ENCODE measurements around the gene DBNDD2.
A peak's percentile ranks its signal among the peaks of the same experiment; 100 is the strongest.

Gene DBNDD2

DNA sequence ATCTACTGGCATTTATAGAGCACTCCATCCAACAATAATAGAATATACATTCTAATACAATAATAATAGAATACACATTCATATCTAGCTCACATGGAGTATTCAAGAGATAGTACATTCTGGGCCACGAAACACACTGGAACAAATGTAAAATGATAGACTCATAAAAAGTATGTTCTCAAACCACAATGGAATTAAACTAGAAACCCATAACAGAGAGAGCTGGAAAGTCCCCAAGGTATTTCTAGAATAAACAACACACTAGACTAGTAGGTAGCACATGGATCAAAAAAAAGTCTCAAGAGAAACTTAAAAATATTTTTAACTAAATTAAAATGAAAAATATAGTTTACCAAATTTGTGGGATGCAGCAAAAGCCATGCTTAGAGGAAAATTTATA is 20.8 kb upstream of the DBNDD2 start:
- DNase-seq, result no peak

DNA sequence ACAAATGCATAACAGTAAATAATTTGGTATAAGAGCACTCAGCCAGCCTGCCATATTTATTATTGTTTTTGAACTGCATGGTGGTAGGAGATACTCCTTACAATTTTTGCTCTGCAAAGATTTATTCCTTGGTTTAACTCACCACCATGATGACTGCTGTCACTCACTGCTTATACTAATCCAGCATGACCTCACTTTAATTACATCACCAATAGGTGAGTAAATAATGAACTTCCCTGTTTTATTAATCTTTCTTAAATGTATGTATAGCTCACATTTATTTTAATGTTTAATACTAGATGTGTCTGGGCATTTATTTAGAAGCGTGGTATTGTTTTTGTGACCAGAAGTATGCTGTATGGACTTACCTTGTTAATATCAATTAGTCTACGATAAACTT is 17.2 kb upstream of the DBNDD2 start:
- no peak for DNase-seq

DNA sequence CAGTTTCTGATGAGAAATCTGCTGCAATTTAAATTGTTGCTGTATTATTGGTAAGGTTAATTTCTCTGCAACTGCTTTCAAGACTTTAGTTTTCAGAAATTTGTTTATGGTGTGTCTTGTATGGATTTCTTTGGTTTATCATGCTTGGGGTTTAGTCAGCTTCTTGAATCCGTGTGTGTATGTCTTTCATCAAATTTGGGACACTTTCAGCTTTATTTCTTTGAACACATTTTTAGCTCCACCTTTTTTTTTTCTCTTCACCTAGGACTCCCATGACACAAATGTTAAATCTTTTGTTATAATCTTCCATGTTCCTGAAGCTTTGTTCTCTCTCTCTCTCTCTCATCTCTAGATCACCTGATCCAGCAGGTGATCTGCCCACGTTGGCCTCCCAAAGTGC is 16.5 kb upstream of the DBNDD2 start:
- no peak for DNase-seq

DNA sequence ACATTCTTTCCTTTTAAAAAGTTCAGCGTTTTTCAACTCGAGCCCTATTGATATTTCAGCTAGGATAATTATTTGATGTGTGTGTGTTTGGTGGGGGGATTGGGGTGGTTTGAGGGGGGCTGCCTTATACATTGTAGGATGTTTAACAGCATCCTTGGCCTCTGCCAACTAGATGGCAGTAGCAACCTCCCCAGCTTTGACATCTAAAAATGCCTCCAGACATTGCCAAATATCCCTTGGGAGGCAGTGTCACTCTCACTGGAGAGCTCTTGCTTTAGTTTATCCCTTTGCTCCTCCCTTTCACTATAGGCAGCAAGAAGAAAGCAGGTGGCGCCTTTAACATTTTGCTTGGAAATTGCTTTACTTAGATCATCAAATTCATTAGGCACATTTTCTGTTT is 15.4 kb upstream of the DBNDD2 start:
- no peak for DNase-seq

DNA sequence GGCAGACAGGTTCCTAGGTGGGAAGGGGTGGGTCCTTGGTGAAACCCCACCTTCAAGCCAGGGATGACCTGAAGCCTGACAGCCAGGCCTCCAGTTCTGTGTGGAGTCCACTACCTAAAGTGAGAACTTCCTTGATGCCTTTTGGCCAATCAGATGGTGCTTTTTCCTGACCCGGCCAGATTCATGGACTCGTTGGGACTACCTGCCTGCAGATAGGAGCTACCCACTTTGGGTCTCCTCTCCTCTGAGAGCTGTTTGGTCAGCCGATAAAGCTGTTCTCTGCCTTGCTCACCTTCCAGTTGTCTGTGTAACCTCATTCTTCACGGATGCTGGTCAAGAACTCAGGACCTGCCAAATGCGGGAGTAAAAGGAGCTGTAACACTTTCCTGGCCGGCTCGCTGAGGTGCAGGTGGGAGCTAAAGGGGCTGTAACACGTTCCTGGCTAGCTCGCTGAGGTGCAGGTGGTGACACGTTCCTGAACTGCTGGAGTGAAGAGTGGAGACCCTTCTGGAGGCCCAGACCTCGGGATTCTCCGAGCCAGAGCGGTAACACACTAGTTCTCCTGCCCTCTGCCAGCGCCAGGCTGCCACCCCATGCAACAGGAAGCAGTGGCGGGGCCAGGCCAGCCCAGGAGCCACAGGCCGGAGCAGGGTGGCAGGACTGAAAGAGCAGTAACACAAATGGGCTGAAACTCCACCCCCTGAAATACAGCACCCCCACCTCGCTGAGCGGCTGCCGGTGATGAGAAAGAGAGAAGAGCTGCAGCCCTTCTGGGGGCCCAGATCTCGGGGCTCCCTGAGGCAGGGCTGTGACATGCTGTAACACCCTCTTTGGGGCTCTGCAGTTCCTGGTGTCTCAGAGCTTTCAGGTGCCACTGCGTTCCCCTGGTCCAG is 13.6 kb upstream of the DBNDD2 start:
- DNase-seq, result no peak

DNA sequence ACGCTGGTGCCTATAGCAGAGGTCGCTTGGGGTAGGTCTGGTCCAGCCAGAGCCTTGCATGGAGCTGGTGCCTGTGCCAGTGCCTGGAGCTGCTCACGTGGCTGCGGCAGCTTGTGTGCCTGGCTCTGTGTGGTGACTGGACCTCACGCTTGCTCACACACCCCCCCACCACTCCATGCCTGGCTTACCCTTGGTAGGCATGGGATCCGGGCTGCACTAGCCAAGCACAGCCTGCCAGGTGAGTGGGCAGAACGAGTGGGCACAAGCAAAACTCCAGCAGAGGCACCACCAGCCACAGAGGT is 13.0 kb upstream of the DBNDD2 start:
- no peak for DNase-seq

DNA sequence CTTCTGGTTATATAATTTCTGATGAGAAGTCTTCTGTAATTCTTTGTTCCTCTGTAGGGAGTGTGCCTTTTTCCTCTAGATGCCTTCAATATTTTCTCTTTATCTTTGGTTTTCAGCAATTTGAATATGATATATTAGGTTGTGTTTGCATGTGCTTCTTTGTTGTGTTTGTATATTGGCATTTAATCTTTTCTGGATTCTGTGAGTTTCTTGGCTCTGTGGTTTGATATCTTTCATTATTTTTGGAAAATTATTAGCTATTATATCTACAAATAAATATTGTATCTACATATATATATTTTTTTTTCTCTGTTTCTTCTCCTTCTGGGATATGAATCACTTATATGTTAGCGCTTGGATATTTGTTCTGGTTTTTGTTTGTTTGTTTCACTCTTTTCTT is 9.1 kb upstream of the DBNDD2 start:
- no peak for DNase-seq

DNA sequence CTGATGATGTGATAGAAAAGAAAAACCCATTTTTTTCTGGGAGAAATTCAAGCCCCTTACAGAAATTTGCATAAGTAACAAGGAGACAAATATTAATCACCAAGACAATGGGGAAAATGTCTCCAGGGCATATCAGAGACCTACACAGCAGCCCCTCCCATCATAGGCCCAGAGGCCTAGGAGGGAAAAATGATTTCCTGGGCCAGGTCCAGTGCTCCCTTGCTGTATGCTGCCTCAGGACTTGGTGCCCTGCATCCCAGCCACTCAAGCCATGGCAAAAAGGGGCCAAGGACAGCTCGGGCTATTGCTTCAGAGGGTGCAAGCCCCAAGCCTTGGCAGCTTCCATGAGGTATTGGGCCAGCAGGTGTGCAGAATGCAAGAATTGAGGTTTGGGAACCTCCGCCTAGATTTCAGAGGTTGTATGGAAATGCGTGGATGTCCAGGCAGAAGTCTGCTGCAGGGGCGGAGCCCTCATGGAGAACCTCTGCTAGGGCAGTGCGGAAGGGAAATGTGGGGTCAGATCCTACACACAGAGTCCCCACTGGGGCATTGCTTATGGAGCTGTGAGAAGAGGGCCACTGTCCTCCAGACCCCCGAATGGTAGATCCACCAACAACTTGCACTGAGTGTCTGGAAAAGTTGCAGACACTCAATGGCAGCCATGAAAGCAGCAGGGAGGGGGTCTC is 7.6 kb upstream of the DBNDD2 start:
- DNase-seq, result no peak

DNA sequence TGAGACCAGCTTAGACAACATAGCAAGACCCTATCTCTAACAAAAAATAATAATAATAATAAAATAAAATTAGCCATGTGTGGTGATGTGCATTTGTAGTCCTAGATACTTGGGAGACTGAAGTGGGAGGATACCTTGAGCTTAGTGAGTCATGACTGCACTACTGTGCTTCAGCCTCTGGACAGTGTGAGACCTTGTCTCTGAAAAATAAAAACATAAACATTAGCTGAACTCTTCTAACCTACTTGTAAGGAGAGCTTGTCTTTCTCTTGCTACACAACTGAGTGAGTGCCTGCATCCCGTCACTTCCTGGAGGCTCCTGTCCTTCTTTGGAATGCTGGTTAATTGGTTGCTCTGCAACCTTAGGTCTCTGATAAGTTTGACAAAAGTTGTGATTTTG is 5.1 kb upstream of the DBNDD2 start:
- no peak for DNase-seq

DNA sequence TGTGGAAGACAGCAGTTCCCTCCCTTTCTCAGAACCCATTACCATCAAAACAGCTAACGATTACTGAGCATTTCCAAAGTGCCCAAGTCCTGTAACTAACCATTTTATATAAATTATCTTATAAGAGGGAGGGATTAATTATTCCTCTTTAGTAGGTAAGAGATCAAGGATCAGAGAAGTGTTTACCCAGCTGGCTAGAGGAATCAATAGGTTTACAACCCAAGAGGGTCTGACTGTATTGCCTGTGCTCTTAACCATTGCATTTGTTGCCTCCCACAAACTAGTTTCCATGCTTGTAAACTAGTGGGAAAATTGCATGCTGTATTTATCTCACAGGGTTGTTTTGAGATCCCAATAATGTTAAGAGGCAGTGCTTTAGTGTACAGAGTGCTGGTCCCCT is 3.7 kb upstream of the DBNDD2 start:
- no peak for DNase-seq

DNA sequence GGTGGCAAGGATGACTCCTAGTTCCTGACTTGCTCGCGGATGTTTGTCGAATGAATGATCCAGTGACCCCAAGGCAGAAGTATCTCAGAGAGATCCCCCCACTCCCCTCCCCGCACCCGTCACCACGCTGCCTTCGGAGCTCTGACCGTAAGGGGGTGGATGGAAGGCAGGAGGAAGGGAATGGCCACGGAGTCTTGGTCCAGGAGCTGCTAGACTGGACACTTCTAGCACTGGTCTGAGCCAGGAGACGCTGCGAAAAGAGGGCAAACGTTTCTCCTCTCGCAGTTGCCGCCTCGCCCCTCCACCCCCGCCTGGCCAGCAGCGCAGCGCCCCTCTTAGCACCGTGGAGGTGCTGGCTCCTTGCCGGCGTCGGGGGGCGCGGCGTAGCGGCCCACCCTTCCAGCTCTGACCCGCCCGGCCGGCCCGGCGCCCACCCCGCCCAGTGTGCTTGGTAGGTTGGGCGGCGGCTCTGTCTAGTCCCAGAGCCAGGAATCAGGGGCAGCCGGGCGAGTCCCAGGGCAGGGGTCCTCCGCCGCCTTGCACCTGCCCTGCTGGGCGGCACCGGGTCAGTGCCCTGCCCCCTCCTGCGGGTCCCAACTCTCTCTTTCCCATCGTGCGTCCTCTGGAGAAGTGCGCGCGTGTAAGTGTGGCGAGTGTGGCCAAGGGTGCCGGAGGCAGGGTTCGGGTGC is 2.4 kb upstream of the DBNDD2 start:
- DNase-seq, result no peak

DNA sequence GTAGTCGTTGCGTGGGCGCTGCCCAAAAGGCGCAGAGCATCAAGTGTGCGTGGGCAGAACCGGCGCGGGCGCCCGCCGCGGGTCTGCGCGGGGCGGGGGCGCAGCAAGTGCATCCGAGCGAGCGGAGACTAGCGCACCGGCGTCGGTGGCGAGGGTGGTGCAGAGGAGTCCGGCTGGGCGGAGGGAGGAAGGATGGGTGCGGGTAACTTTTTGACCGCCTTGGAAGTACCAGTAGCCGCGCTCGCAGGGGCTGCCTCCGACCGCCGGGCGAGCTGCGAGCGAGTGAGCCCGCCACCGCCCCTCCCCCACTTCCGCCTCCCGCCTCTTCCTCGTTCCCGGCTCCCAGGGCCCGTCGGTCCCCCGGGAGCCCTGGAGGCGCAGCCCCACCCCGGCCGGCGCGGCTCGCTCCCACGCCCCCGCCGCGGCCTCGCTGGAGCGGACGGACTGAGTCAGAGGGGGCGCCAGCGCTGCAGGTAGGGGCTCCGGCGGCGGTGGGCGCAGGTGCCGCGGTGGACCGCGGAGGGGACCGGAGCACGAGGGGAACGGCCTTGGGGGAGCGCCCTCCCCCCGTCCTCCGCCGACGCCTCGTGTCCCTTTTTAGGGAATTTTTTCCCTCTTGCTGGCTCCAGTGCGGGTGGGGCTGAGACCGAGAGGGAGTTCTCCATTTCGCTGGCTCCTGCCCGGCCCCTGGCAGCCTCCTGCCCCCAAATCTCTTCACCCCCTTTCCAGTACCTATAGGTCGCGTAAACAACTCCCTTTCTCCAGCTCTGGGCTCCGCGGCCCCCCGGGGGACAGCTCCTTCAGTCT is 1.6 kb upstream of the DBNDD2 start:
- peak; percentile 29 to 40 for DNase-seq

DNA sequence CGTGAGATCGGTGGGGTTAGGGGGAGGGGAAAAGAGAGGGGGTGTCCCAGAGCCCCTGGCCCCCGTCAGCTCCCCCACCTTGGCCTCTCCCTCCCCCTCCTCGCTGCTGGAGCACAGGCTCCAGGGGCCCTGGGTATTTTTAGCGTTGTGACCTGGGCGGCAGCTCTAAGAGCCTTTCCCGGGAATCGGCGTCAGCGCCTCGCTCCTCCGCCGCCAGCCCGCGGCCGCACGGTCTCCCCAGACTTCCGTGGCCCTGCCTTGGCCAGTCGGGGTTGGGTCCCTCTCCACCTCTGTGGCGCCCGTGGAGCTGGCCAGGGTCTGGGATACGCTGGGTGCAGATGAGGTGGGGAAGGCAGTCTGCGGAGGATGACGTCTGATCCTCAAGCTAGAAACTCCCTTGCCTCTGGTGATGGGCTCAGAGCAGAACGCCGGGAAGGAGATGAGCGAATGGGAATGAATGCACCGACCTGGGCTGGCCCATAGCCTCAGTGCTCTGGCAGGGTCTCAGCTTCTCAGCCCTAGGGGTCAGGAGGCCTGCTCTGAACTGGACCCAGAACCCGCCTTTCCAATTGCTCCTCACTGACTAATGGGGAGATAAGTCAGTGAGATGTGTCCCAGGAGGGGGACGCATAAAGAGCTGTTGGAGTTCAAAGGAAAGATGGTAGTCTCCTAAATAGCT is 883 bp upstream of the DBNDD2 start:
- no peak for DNase-seq

DNA sequence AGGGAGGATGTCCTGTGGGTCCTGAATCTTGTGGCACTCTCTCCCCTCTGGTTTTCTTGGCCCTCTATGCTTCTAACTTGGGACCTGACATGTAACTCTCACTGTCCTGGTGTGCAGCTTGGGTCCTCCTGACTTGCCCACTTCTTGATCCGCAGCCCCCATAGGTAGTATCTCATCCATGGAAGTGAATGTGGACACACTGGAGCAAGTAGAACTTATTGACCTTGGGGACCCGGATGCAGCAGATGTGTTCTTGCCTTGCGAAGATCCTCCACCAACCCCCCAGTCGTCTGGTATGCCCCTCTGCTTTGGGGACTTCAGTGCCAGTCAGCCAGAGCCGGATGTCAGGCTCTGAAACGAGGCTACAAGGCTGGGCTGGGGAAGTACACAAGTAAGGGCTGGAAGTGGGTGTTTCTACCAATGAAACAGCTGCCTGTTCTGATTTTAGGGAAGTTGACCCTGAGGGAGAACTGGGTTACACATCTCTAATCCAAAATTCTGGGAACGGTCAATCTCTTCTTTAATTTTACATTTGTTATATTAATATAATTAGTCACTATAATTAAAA is 641 bp downstream of the DBNDD2 start:
- peak in 1 of 2 donors; percentile 33 for DNase-seq

DNA sequence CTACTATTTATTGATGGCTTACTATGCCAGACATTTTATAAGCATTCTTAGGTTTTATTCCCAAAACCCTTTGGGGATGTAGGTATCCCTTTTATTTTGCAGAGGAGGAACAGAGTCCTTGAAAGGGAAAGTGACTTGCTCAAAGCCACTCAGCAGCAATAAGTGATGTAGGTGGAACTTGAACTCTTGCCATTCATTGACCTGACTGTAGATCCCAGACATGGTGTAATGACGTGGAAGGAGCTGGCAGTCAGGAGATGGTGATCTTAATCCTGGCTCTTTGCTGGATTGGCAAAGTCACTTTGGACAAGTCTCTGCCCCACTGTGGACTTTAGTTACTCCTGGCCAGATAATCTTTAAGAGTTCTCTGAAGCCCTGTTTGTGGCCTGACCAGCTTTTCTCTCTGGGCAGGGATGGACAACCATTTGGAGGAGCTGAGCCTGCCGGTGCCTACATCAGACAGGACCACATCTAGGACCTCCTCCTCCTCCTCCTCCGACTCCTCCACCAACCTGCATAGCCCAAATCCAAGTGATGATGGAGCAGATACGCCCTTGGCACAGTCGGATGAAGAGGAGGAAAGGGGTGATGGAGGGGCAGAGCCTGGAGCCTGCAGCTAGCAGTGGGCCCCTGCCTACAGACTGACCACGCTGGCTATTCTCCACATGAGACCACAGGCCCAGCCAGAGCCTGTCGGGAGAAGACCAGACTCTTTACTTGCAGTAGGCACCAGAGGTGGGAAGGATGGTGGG is 1.6 kb downstream of the DBNDD2 start:
- DNase-seq, result no peak

DNA sequence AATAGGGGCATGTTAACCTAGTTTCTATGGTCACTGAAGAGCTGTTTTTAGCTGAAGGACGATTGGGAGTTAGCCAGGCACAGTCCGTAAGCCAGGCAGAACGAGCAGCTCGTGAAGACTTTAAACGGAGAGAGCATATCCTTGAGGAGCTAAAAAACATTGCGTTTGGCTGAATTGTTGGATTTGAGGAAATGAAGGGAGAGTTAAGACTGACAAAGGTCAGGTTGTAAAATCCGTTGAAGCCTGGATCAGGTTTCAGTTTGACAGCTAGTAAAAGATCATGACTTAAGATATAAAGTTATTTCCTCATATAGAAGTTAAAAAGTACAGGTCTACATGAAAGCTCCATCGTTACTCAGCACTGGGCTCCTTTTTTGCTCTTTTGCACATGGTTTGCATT is 2.8 kb downstream of the DBNDD2 start:
- no peak for DNase-seq

DNA sequence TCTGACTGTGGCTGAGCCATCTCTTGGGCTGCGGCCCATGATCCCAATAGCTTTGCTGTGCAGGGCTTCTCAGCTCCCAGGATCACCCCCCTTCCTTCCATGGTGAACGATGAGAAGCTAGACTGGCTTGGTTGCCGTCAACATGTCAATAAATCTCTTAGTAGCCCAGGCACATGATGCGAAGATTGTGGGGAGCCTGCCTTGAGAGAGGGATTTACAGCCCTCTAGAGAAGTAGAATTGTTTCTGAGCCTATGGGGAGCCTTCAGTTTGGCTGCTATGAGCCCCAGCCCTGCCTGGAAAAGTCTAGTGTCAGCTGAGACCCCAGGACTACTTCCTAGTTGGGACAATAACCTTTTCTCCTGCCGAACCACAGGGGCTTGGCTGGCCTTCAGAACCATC is 4.6 kb downstream of the DBNDD2 start:
- DNase-seq, result no peak

DNA sequence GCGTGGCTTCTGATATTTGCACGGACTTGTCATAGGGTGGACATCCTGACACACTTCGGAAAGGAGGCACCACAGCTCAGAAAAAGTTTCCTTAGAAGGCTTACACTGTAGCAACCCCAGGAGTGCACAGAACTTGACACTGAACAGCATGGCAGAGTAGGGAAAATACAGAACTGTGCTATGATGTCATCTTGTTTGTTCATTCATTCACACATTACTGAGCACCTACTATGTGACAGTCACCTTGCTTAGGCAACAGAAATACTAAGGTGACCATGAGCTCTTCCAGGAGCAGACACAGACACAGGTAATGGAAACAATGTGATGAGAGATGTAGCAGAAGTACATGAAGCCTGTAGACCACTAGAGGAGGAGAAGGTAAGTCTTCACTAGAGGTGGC is 5.4 kb downstream of the DBNDD2 start:
- no peak for DNase-seq

DNA sequence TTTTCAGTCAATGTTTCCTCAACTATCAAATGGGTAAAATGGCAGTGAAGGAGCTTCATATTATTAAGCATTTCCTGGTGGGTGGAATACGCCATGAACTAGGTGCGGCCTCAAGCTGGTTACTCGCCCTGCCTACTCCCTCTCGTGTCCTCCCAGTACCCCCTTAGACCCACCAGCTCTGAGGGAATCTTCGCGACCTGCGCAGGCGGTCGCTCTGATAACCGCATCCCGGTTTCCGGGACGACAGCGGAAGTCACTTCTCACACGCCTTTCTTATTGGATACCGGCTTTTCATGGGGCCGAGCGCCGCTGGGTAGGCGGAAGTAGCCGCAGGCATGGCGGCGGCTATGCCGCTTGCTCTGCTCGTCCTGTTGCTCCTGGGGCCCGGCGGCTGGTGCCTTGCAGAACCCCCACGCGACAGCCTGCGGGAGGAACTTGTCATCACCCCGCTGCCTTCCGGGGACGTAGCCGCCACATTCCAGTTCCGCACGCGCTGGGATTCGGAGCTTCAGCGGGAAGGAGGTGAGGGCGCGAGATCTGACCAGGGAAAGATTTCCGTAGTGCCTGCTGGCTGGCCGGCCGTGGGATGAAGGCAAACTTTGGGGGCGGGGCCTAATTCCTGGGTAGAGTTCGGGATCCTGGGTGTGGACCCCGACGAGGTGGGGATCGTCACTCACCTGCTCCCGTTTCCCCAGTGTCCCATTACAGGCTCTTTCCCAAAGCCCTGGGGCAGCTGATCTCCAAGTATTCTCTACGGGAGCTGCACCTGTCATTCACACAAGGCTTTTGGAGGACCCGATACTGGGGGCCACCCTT is 7.9 kb downstream of the DBNDD2 start, which contains the start of gene PIGT:
Gene PIGT (plus strand): TSS at position 320 of the 816 bp plus-strand sequence. CDS start 16 bp downstream, at position 336.
- peak; percentile 91 to 92 for DNase-seq

DNA sequence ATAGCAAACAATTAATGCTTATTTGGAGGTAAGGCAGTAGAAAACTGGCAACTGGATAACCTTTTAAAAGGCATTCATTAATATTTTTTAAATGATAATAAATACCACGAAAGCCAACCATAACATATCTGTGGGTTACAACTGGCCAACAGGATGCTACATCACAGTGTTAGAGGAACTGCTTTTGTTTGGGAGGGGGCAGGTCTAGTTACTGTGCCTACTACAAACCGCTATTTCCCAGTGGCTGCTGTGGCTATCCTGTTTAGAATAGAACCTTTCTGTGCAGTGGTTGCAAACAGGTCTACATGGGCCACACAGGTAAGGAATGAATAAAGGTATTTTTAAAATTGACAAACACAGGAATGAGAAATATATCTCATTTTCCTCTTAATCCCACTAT is 8.8 kb downstream of the DBNDD2 start:
- no peak for DNase-seq

Measured in CD4-positive, alpha-beta T cell treated with Interleukin-4 for 1 hour (primary cell).